ENCODE results near the gene STXBP6.

Gene STXBP6

GRCh38 chr14:24826390-24826789, 223.6 kb downstream of the STXBP6 start:
- Histone ChIP-seq H3K27ac (no peak overlapping the region), H3K4me1 (ENCODE audit: control insufficient read depth in 1 of 2, insufficient read depth in 1 of 2, low read depth in 1 of 2, low read length in 1 of 2) (no peaks in the 10 kb centered on the region), H3K27me3 (peaks cover 12% of the 10 kb centered on the region), H3K9me3 (no peaks in the 10 kb centered on the region), H3K4me3 (ENCODE audit: low read depth in 1 of 2, low read length in 1 of 2) (no peak overlapping the region), H3K36me3 (no peaks in the 10 kb centered on the region)
- TF ChIP-seq CTCF (IDR thresholded peaks at IDR 0.05), result no peak

DNA sequence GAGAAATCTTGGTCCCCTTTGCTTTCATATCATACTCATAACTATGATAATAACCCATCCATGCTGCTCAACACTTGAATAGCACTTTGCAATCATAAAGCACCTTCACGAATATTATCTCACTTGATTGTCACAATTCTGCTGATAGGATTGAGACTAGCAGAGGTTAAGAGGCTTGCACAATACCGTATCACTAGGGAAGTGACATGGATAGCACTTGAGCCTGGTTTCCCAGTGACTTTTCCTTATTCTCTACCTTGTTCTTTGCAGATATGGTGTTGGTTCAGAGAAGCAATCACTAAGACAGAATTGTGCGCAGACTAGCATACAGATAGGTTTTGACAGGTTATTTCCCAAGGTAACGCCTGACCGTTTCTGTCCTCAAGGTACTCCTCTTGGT, 229.3 kb downstream of the STXBP6 start:
- H3K9me3 ChIP-seq, result no peaks in the 10 kb centered on the region
- TF ChIP-seq CTCF (IDR thresholded peaks at IDR 0.05), result no peak
- no peaks in the 10 kb centered on the region for H3K36me3 ChIP-seq
- H3K4me1 ChIP-seq (ENCODE audit: control insufficient read depth in 1 of 2, insufficient read depth in 1 of 2, low read depth in 1 of 2, low read length in 1 of 2), result no peaks in the 10 kb centered on the region
- no peak overlapping the region for H3K4me3 ChIP-seq (ENCODE audit: low read depth in 1 of 2, low read length in 1 of 2)
- H3K27me3 ChIP-seq, result peaks cover 21% of the 10 kb centered on the region
- no peak overlapping the region for H3K27ac ChIP-seq

- TF ChIP-seq CTCF (IDR thresholded peaks at IDR 0.05), result no peak
Measured at GRCh38 chr14:24818823-24819341, 231.1 kb downstream of the STXBP6 start.

DNA sequence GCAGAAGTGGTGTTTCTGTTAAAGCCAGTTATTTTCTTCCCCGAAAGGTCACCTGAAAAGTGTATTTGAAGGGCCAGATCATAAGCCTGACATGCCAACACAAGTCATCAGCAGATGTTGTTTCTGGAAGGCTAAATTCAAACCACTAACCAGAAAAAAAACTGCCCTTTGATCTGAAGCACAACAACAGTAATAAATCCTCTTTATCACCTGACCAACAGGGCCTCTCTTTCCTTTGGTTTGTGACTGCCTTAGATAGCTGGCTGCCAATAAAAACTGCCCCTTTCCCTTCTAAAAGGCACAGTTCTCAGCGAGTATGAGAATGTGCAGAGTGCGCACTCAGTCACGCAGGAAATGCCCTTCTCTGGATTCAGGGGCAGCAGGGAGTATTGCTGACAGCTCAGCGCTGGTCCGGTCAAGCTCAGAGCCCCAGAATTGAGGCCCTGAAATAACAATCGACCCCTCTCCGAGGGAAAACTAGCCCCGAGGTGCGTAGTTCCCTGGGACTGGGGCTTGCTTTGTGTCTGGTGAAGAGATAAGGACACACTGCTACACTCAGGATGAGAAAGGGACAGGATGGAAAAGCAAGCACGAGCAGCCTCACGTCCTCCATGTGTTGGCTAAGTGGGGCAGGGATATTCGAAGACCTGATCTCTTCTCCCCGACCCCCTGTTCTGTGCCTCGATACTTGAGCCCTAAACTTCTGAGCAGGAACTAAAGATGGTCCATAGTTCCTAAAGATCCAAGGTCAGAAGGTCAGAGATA, 231.7 kb downstream of the STXBP6 start:
- TF ChIP-seq CTCF (IDR thresholded peaks at IDR 0.05), result no peak
- H3K9me3 ChIP-seq, result no peaks in the 10 kb centered on the region
- H3K4me3 ChIP-seq (ENCODE audit: low read depth in 1 of 2, low read length in 1 of 2), result no peak overlapping the region
- H3K27ac ChIP-seq, result no peak overlapping the region
- peaks cover 21% of the 10 kb centered on the region for H3K27me3 ChIP-seq
- H3K36me3 ChIP-seq, result no peaks in the 10 kb centered on the region
- H3K4me1 ChIP-seq (ENCODE audit: control insufficient read depth in 1 of 2, insufficient read depth in 1 of 2, low read depth in 1 of 2, low read length in 1 of 2), result no peaks in the 10 kb centered on the region

More at GRCh38 chr14:24818823-24819341, 231.1 kb downstream of the STXBP6 start:
- no peaks in the 10 kb centered on the region for H3K9me3 ChIP-seq
- H3K36me3 ChIP-seq, result no peaks in the 10 kb centered on the region
- peaks cover 21% of the 10 kb centered on the region for H3K27me3 ChIP-seq
- no peak overlapping the region for H3K27ac ChIP-seq
- no peak overlapping the region for H3K4me3 ChIP-seq (ENCODE audit: low read depth in 1 of 2, low read length in 1 of 2)
- no peaks in the 10 kb centered on the region for H3K4me1 ChIP-seq (ENCODE audit: control insufficient read depth in 1 of 2, insufficient read depth in 1 of 2, low read depth in 1 of 2, low read length in 1 of 2)

DNA sequence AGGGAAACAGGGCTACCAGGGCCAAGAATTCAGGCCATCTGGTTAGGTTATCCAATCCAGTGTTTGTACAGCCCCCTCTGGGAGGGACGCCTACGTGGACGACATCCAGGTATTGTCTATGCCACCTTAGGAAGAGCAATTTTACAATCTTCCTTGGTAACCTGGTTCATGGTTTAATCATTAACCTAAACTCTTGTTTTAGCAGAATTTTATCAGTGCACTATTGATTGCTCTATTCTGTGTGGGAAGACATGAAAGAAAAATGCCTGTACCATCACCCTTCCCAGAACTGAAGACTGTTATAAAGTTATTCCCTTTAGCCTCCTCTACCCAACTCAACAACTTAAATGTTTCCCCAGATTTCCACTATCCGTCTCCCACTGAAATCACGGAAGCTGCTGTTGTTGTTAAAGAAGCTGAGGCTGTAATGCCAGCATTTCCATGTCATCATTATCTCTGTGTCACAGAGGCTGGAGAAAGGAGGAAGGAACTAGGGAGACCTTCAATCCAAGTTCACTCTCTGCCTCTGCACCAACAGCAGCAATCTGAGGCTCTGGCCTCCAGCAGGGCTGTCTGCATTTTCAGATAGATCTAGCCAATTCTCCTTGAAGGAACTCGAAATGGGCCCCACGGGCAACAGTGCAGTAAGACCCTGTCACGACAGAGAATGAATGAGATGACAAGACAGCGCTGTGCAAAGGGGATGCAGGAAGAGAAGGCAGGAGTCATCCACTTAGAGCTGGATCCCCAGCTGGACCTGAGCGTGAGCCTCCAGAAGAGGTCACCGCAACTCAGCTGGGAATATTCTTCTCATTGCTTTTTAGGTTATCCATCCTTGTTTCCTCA, 232.5 kb downstream of the STXBP6 start:
- TF ChIP-seq CTCF (IDR thresholded peaks at IDR 0.05), result no peak
- no peak overlapping the region for H3K27ac ChIP-seq
- no peaks in the 10 kb centered on the region for H3K4me1 ChIP-seq (ENCODE audit: control insufficient read depth in 1 of 2, insufficient read depth in 1 of 2, low read depth in 1 of 2, low read length in 1 of 2)
- no peak overlapping the region for H3K4me3 ChIP-seq (ENCODE audit: low read depth in 1 of 2, low read length in 1 of 2)
- H3K36me3 ChIP-seq, result no peaks in the 10 kb centered on the region
- peaks cover 17% of the 10 kb centered on the region for H3K27me3 ChIP-seq
- H3K9me3 ChIP-seq, result no peaks in the 10 kb centered on the region

Data from neutrophil (primary cell).